Loucy (cell line): ENCODE measurements around the gene TEX35.

Experiments used
- H2AFZ ChIP-seq: fragments of 200-600 bp; sonication (generic); 2 replicates; pipeline ENCODE4 v1.6.0; 2016; ENCODE audit warnings: antibody characterized with exemption, mild to moderate bottlenecking, low read length, moderate library complexity
- H3F3A ChIP-seq: fragments of 200-600 bp; 2 replicates; pipeline ENCODE4 v1.6.0; 2016; ENCODE audit warnings: antibody characterized with exemption, low read depth, mild to moderate bottlenecking
- H3K27me3 ChIP-seq: fragments of 200-600 bp; sonication (generic); 2 replicates; pipeline ENCODE4 v1.6.1; 2014; ENCODE audit warnings: low read length, mild to moderate bottlenecking; ENCODE audit not compliant: insufficient read depth, poor library complexity, severe bottlenecking
- H3K36me3 ChIP-seq: fragments of 200-600 bp; sonication (generic); 2 replicates; pipeline ENCODE4 v1.6.1; 2016; ENCODE audit warnings: low read length; ENCODE audit not compliant: insufficient read depth
- H3K4me1 ChIP-seq: fragments of 200-600 bp; sonication (generic); 2 replicates; pipeline ENCODE4 v1.5.1; 2014; ENCODE audit warnings: low read length, mild to moderate bottlenecking; ENCODE audit not compliant: insufficient read depth, poor library complexity, severe bottlenecking
- H3K4me2 ChIP-seq: fragments of 200-600 bp; sonication (generic); 2 replicates; pipeline ENCODE4 v1.6.0; 2014; ENCODE audit warnings: antibody characterized with exemption, low read length, low read depth, mild to moderate bottlenecking; ENCODE audit not compliant: poor library complexity, severe bottlenecking
- H3K4me3 ChIP-seq: fragments of 200-600 bp; sonication (generic); 2 replicates; pipeline ENCODE4 v1.5.1; 2014; ENCODE audit warnings: low read length, mild to moderate bottlenecking, mixed read lengths; ENCODE audit not compliant: poor library complexity, severe bottlenecking
- H3K79me2 ChIP-seq: fragments of 200-600 bp; sonication (generic); 2 replicates; pipeline ENCODE4 v1.6.1; 2014; ENCODE audit warnings: low read length; ENCODE audit not compliant: insufficient read depth
- H3K9ac ChIP-seq: fragments of 200-600 bp; sonication (generic); 2 replicates; pipeline ENCODE4 v1.6.0; 2014; ENCODE audit warnings: mild to moderate bottlenecking, low read depth, low read length, moderate library complexity; ENCODE audit not compliant: poor library complexity, severe bottlenecking
- H3K9me2 ChIP-seq: fragments of 200-600 bp; sonication (generic); replicated peaks from 2 replicates; pipeline ENCODE4 v1.6.1; 2016; ENCODE audit warnings: low read depth, low read length, mixed read lengths
- H3K9me3 ChIP-seq: fragments of 200-600 bp; sonication (generic); 2 replicates; pipeline ENCODE4 v1.6.1; 2014; ENCODE audit warnings: mild to moderate bottlenecking, antibody characterized with exemption, low read length, low read depth; ENCODE audit not compliant: insufficient read depth
- H4K20me1 ChIP-seq: fragments of 200-600 bp; sonication (generic); 2 replicates; pipeline ENCODE4 v1.6.0; 2014; ENCODE audit warnings: antibody characterized with exemption, low read length, mild to moderate bottlenecking; ENCODE audit not compliant: insufficient read depth, poor library complexity, severe bottlenecking
- EZH2phosphoT487 ChIP-seq: fragments of 200-600 bp; IDR thresholded peaks from 2 replicates; pipeline ENCODE4 v1.6.1; 2018; ENCODE audit warnings: antibody characterized with exemption, mild to moderate bottlenecking, moderate library complexity, borderline replicate concordance
- TF ChIP-seq, protein P1 (sequence below): fragments of 200-600 bp; sonication (generic); conservative IDR thresholded peaks from 2 replicates; pipeline ENCODE4 v1.5.1; 2014; ENCODE audit warnings: mild to moderate bottlenecking, antibody characterized with exemption, low read length

The TEX35 gene

DNA sequence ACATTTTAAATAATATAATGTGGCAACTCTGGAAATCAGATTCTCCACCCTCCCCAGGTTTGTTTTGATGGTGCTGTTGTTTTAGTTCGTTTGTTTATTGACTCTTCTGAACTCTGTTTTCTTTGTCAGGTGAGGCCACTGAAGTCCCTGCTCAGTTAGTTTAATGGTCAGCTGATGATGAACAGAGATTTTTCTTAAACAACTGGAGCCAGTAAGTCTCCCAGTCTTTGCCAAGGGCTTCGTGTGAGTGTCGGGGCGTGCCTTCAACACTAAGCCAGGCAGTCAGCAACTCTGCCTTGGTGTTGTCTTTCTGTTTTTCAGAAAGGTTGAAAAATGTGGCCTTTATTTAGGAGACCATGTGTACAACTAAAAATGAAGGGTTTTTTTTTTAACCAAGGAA, 58.9 kb downstream of the TEX35 start:
- Histone ChIP-seq H4K20me1 (no peaks in the 10 kb centered on the region), H3K4me1 (no peaks in the 10 kb centered on the region), H3K9me3 (no peaks in the 10 kb centered on the region), H2AFZ (no peak overlapping the region), H3K9me2 (no peaks in the 10 kb centered on the region), H3K36me3 (no peaks in the 10 kb centered on the region), H3K27me3 (no peaks in the 10 kb centered on the region), H3K4me3 (no peak overlapping the region), H3F3A (no peaks in the 10 kb centered on the region), H3K4me2 (no peak overlapping the region), H3K9ac (no peak overlapping the region), H3K79me2 (no peaks in the 10 kb centered on the region)
- TF ChIP-seq EZH2phosphoT487: no peak
- TF ChIP-seq, protein P1, sequence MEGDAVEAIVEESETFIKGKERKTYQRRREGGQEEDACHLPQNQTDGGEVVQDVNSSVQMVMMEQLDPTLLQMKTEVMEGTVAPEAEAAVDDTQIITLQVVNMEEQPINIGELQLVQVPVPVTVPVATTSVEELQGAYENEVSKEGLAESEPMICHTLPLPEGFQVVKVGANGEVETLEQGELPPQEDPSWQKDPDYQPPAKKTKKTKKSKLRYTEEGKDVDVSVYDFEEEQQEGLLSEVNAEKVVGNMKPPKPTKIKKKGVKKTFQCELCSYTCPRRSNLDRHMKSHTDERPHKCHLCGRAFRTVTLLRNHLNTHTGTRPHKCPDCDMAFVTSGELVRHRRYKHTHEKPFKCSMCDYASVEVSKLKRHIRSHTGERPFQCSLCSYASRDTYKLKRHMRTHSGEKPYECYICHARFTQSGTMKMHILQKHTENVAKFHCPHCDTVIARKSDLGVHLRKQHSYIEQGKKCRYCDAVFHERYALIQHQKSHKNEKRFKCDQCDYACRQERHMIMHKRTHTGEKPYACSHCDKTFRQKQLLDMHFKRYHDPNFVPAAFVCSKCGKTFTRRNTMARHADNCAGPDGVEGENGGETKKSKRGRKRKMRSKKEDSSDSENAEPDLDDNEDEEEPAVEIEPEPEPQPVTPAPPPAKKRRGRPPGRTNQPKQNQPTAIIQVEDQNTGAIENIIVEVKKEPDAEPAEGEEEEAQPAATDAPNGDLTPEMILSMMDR: no peak
